ENCODE data around the gene NBAS. TPM values are rescaled to one million over a fixed set of nuclear protein-coding genes. Genes with fewer than 3 reads are reported as not detected.

Gene NBAS
- polyA plus RNA-seq, 1 experiment: 35.6 TPM

DNA sequence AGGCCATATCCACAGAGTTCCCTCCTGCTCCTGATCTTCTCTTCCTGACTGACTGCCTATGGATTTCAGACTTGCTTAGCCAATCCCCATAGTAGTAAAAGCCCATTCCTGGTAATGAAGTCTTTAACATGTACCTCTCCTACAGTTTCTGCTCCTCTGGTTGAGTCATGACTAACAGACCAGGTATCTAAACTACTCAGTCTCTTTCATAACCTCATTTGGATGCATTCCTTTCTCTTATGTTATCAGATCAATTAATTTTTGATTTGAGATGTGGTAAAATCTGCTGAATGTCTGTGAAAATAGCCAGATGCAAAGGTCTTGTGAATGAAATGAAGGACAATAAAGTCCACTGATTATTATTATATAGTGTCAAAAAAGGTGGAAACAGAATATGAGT is 198.0 kb downstream of the NBAS start:
- ChIA-PET POLR2A (no interaction called here), CTCF (no interaction called here)
- Histone ChIP-seq H3K4me3 (ENCODE audit: low read depth, low read length) (no peak overlapping the region), H3K36me3 (ENCODE audit: control insufficient read depth, insufficient read depth, low read length) (no peaks in the 10 kb centered on the region; the same call in 1 of the 2 replicates), H3K27me3 (ENCODE audit: control insufficient read depth, insufficient read depth, low read length) (no peaks in the 10 kb centered on the region)
- TF ChIP-seq, protein P1, sequence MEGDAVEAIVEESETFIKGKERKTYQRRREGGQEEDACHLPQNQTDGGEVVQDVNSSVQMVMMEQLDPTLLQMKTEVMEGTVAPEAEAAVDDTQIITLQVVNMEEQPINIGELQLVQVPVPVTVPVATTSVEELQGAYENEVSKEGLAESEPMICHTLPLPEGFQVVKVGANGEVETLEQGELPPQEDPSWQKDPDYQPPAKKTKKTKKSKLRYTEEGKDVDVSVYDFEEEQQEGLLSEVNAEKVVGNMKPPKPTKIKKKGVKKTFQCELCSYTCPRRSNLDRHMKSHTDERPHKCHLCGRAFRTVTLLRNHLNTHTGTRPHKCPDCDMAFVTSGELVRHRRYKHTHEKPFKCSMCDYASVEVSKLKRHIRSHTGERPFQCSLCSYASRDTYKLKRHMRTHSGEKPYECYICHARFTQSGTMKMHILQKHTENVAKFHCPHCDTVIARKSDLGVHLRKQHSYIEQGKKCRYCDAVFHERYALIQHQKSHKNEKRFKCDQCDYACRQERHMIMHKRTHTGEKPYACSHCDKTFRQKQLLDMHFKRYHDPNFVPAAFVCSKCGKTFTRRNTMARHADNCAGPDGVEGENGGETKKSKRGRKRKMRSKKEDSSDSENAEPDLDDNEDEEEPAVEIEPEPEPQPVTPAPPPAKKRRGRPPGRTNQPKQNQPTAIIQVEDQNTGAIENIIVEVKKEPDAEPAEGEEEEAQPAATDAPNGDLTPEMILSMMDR (IDR thresholded peaks at IDR 0.05; ENCODE audit: insufficient read depth, low read depth, low read length): no peak
- DNase-seq (ENCODE audit: low read depth): peak; percentile 8

DNA sequence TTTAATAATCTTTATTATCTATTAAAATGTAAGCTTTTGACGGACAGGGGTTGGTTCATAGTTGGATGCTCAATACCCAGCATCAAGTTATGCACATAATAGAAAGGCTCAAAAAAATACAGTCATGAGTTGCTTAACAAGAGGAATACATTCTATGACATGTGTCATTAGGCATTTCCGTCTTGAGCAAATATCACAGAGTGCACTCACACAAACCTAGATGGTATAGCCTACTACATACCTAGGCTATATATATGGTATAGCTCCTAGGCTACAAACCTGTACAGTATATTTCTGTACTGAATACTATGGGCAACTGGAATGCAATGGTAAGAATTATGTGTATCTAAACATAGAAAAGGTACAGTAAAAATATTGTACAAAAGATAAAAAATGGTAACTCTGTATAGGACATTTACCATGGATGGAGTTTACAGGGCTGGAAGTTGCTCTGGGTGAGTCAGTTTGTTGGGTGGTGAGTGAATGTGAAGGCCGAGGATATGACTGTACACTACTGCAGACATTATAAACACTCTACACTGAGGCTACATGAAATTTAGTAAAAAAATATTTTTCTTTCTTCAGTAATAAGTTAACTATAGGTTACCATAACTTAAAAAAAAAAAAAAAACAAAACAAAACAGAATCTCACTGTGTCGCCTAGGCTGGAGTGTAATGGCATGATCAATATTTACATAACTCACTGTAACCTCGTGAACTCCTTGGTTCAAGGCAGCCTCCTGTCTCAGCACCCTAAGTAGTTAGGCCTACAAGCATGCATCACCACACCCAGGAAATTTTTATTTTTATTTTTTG is 201.2 kb downstream of the NBAS start:
- ChIA-PET CTCF (interaction anchor here (1.2 kb wide), 1 partner anchor 11 kb away, joined by 4 read pairs; no protein-coding TSS in a partner anchor), POLR2A (no interaction called here)
- Histone ChIP-seq H3K27me3 (ENCODE audit: control insufficient read depth, insufficient read depth, low read length) (no peaks in the 10 kb centered on the region), H3K36me3 (ENCODE audit: control insufficient read depth, insufficient read depth, low read length) (peaks cover 3% of the 10 kb centered on the region), H3K4me3 (ENCODE audit: low read depth, low read length) (no peak overlapping the region)
- TF ChIP-seq, protein P1 (IDR thresholded peaks at IDR 0.05; ENCODE audit: insufficient read depth, low read depth, low read length): no peak
- DNase-seq (ENCODE audit: low read depth): peak; percentile 36

DNA sequence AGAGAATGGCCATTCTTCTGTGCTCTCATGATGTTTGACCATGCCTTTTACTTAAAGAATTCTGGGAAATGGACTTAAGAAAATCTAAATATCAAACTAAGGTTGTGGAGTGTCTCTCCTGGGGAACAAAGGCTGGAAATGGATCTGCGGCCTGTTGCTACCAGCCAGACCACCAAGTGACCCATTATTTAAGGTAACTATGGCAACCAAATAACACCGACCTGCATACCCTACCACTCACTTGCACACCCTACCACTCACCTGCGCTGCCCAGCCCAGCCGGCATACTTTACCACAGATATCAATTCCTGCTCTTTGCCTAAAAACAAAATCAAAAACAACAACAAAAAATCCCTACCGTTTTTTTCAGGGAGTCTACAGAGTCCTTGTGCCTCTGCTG is 203.2 kb downstream of the NBAS start:
- peaks cover 3% of the 10 kb centered on the region for H3K36me3 ChIP-seq (ENCODE audit: control insufficient read depth, insufficient read depth, low read length)
- TF ChIP-seq, protein P1 (IDR thresholded peaks at IDR 0.05; ENCODE audit: insufficient read depth, low read depth, low read length): no peak
- POLR2A ChIA-PET: no interaction called here
- DNase-seq (ENCODE audit: low read depth): no peak
- no peaks in the 10 kb centered on the region for H3K27me3 ChIP-seq (ENCODE audit: control insufficient read depth, insufficient read depth, low read length)
- H3K4me3 ChIP-seq (ENCODE audit: low read depth, low read length): no peak overlapping the region
- CTCF ChIA-PET: no interaction called here

DNA sequence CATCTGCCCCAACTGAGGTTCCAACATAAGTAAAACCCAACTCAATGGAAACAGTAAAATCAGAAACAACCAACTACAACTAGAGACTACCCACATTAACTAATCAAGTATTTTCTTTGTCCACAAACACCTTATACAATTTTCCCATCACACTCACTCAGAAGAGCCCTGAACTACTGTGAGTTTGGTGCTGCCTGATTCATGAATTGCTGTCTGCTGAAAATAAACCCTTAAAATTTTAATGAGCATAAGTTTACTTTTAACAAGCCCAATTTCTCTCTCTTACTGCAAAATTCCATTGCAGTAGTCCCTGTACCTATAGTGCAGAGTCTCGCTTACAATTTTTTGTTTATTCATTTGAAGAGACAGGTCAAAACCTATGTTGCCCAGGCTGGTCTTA is 203.9 kb downstream of the NBAS start:
- Histone ChIP-seq H3K27me3 (ENCODE audit: control insufficient read depth, insufficient read depth, low read length) (no peaks in the 10 kb centered on the region), H3K4me3 (ENCODE audit: low read depth, low read length) (no peak overlapping the region), H3K36me3 (ENCODE audit: control insufficient read depth, insufficient read depth, low read length) (peaks cover 3% of the 10 kb centered on the region)
- ChIA-PET POLR2A (no interaction called here), CTCF (no interaction called here)
- TF ChIP-seq, protein P1 (IDR thresholded peaks at IDR 0.05; ENCODE audit: insufficient read depth, low read depth, low read length): no peak
- no peak for DNase-seq (ENCODE audit: low read depth)

DNA sequence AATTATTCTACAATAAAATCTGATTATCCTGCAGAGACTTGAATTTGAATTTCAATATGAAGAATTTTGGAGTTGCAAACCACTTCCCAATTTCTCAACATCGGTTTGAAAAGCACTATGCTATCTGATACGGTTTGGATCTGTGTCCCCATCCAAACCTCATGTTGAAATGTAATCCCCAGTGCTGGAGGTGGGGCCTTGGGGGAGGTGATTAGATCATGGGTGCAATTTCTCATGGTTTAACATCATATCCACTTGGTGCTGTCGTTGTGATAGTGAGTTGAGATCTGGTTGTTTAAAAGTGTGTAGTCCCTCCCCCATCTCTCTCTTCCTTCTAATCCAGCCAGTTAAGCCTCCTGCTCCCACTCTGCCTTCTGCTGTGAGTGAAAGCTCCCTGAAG is 205.7 kb downstream of the NBAS start:
- Histone ChIP-seq H3K27me3 (ENCODE audit: control insufficient read depth, insufficient read depth, low read length) (no peaks in the 10 kb centered on the region), H3K36me3 (ENCODE audit: control insufficient read depth, insufficient read depth, low read length) (peaks cover 4% of the 10 kb centered on the region), H3K4me3 (ENCODE audit: low read depth, low read length) (no peak overlapping the region)
- POLR2A ChIA-PET: no interaction called here
- no peak for DNase-seq (ENCODE audit: low read depth)
- CTCF ChIA-PET: interaction anchor here (1.8 kb wide), 1 partner anchor 14 kb away, joined by 7 read pairs; no protein-coding TSS in a partner anchor
- TF ChIP-seq, protein P1 (IDR thresholded peaks at IDR 0.05; ENCODE audit: insufficient read depth, low read depth, low read length): no peak

Data from BJ (cell line).